ENCODE results near the gene TBC1D7.

DNA sequence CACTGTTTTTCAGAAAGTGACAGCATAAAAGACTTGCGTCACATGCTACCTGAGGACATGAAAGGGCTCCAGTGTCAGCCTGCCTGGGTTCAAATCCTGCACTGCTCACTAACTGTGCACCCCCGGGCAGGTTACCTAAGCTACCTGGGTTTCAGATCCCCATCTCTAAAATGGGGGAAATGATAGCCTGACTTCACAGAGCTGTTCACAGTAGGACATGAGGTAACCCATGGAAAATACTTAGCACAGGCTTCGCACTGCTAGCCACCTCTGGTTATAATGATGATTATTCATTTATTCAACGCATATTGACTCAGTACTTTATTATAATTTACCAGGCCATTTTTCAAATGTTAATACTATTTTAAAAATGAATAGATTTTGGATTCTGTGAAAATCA is 23.0 kb downstream of the TBC1D7 start:
- no peak for TF ChIP-seq EZH2 (IDR thresholded peaks at IDR 0.05; ENCODE audit: borderline replicate concordance, low read length)
- TF ChIP-seq, protein P1, sequence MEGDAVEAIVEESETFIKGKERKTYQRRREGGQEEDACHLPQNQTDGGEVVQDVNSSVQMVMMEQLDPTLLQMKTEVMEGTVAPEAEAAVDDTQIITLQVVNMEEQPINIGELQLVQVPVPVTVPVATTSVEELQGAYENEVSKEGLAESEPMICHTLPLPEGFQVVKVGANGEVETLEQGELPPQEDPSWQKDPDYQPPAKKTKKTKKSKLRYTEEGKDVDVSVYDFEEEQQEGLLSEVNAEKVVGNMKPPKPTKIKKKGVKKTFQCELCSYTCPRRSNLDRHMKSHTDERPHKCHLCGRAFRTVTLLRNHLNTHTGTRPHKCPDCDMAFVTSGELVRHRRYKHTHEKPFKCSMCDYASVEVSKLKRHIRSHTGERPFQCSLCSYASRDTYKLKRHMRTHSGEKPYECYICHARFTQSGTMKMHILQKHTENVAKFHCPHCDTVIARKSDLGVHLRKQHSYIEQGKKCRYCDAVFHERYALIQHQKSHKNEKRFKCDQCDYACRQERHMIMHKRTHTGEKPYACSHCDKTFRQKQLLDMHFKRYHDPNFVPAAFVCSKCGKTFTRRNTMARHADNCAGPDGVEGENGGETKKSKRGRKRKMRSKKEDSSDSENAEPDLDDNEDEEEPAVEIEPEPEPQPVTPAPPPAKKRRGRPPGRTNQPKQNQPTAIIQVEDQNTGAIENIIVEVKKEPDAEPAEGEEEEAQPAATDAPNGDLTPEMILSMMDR (conservative IDR thresholded peaks at IDR 0.05 in 1 of 2, IDR thresholded peaks at IDR 0.05 in 1 of 2; ENCODE audit: extremely low read depth in 1 of 2, insufficient read depth in 1 of 2, low read depth in 1 of 2, low read length in 2 of 2) = no peak
